ENCODE measurements around the gene DCPS. TPM values are rescaled to one million over a fixed set of nuclear protein-coding genes. Genes with fewer than 3 reads are reported as not detected.
"Not testable (repeated sequence)": the region's sequence is repeated elsewhere in the genome, so short reads cannot be mapped to it uniquely, and the experiment has no call there.

DCPS gene
- total RNA-seq, 1 donor from 2014 or later, result 12.1 TPM

- peak; percentile 21 for ATAC-seq
- no peak for DNase-seq (ENCODE audit: low spot score)
- intact Hi-C loops (cut with DNase I), result no loop called here
These were observed 62.4 kb downstream of the DCPS start for GRCh38 chr11:126366064-126366822.

- intact Hi-C loops (cut with DNase I); DNase-seq (ENCODE audit: low spot score); ATAC-seq: not testable (repeated sequence)
These were observed 63.2 kb downstream of the DCPS start for GRCh38 chr11:126366823-126367654.

GRCh38 chr11:126367806-126368205 is 63.9 kb downstream of the DCPS start:
- intact Hi-C loops (cut with DNase I); DNase-seq (ENCODE audit: low spot score): not testable (repeated sequence)

GRCh38 chr11:126368336-126369119 is 64.7 kb downstream of the DCPS start:
- peak; percentile 58 for DNase-seq (ENCODE audit: low spot score)
- ATAC-seq; intact Hi-C loops (cut with DNase I): not testable (repeated sequence)

More at GRCh38 chr11:126367806-126368205, 63.9 kb downstream of the DCPS start:
- not testable (repeated sequence) for ATAC-seq

GRCh38 chr11:126370016-126370415 is 66.2 kb downstream of the DCPS start:
- DNase-seq (ENCODE audit: low spot score) (peak; percentile 6), ATAC-seq (no peak)
- intact Hi-C loops (cut with DNase I), result no loop called here

GRCh38 chr11:126371595-126371994 is 67.7 kb downstream of the DCPS start:
- DNase-seq (ENCODE audit: low spot score) (no peak), ATAC-seq (no peak)
- intact Hi-C loops (cut with DNase I), result no loop called here

GRCh38 chr11:126373389-126374066 is 69.7 kb downstream of the DCPS start:
- DNase-seq (ENCODE audit: low spot score) (peak; percentile 44), ATAC-seq (peak; percentile 76)
- intact Hi-C loops (cut with DNase I), result not testable (repeated sequence)

- peak; percentile 52 for DNase-seq (ENCODE audit: low spot score)
- intact Hi-C loops (cut with DNase I), result not testable (repeated sequence)
- peak; percentile 82 for ATAC-seq
These were observed 70.9 kb downstream of the DCPS start for GRCh38 chr11:126374562-126375300.

- DNase-seq (ENCODE audit: low spot score) (no peak), ATAC-seq (no peak)
- intact Hi-C loops (cut with DNase I), result no loop called here
These were observed 71.9 kb downstream of the DCPS start for GRCh38 chr11:126375726-126376125.

GRCh38 chr11:126378763-126379162 is 74.9 kb downstream of the DCPS start:
- no peak for DNase-seq (ENCODE audit: low spot score)
- intact Hi-C loops (cut with DNase I), result no loop called here
- no peak for ATAC-seq

- intact Hi-C loops (cut with DNase I), result no loop called here
- ATAC-seq, result no peak
- DNase-seq (ENCODE audit: low spot score), result no peak
These were observed 77.0 kb downstream of the DCPS start for GRCh38 chr11:126380909-126381308.

GRCh38 chr11:126381960-126382359 is 78.1 kb downstream of the DCPS start:
- intact Hi-C loops (cut with DNase I); DNase-seq (ENCODE audit: low spot score): not testable (repeated sequence)
- ATAC-seq, result peak; percentile 52

GRCh38 chr11:126382641-126383040 is 78.8 kb downstream of the DCPS start:
- intact Hi-C loops (cut with DNase I), result not testable (repeated sequence)

GRCh38 chr11:126383339-126384335 is 79.8 kb downstream of the DCPS start:
- ATAC-seq (no peak), DNase-seq (ENCODE audit: low spot score) (no peak)
- intact Hi-C loops (cut with DNase I), result no loop called here

More at GRCh38 chr11:126382641-126383040, 78.8 kb downstream of the DCPS start:
- not testable (repeated sequence) for DNase-seq (ENCODE audit: low spot score); ATAC-seq

- DNase-seq (ENCODE audit: low spot score), result no peak
- no peak for ATAC-seq
- intact Hi-C loops (cut with DNase I), result no loop called here
These were observed 80.7 kb downstream of the DCPS start for GRCh38 chr11:126384449-126385070.

- DNase-seq (ENCODE audit: low spot score) (no peak), ATAC-seq (peak; percentile 21)
- intact Hi-C loops (cut with DNase I), result no loop called here
These were observed 82.3 kb downstream of the DCPS start for GRCh38 chr11:126385991-126386728.

Data from sciatic nerve (tissue), 2 donors.